ENCODE measurements around the gene KIAA1210. TPM values are rescaled to one million over a fixed set of nuclear protein-coding genes. Genes with fewer than 3 reads are reported as not detected.

Gene KIAA1210
- polyA plus RNA-seq, 1 experiment = not detected

GRCh38 chrX:119087121-119087520 is 40.5 kb downstream of the KIAA1210 start:
- TF ChIP-seq CTCF (IDR thresholded peaks at IDR 0.05; ENCODE audit: low read depth, low read length) = no peak
- no peak overlapping the region for H3K27ac ChIP-seq (ENCODE audit: low read depth, low read length)
- no peak for DNase-seq (ENCODE audit: low read depth, low spot score)
- peaks cover 3% of the 10 kb centered on the region for H3K27me3 ChIP-seq (ENCODE audit: control insufficient read depth, insufficient read depth, low read length)
- ChIA-PET POLR2A (no interaction called here), CTCF (no interaction called here)
- no peak overlapping the region for H3K4me3 ChIP-seq (ENCODE audit: low read depth, low read length)
- no peaks in the 10 kb centered on the region for H3K9me3 ChIP-seq (ENCODE audit: control insufficient read depth, insufficient read depth, low read length)

DNA sequence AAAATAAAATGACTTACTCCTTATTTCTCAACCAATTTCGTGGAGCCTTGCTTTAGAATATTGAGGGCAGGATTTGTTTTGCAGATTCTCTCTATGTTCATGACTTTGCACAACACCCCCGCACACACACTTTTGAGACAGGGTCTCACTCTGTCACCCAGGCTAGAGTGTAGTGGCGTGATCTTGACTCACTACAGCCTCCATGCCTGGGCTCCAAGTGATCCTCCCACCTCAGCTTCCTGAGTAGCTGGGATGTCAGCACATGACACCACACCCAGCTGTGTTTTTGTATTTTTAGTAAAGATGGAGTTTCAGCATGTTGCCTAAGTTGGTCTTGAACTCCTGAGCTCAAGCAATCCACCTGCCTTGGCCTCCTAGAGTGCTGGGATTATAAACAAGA is 42.8 kb downstream of the KIAA1210 start:
- no peaks in the 10 kb centered on the region for H3K9me3 ChIP-seq (ENCODE audit: control insufficient read depth, insufficient read depth, low read length)
- TF ChIP-seq CTCF (IDR thresholded peaks at IDR 0.05; ENCODE audit: low read depth, low read length) = no peak
- H3K27me3 ChIP-seq (ENCODE audit: control insufficient read depth, insufficient read depth, low read length) = peaks cover 7% of the 10 kb centered on the region
- no peak overlapping the region for H3K4me3 ChIP-seq (ENCODE audit: low read depth, low read length)
- ChIA-PET POLR2A (no interaction called here), CTCF (no interaction called here)
- no peak for DNase-seq (ENCODE audit: low read depth, low spot score)
- no peak overlapping the region for H3K27ac ChIP-seq (ENCODE audit: low read depth, low read length)

GRCh38 chrX:119082278-119082677 is 45.3 kb downstream of the KIAA1210 start:
- ChIA-PET CTCF (interaction anchor here (0.6 kb wide), 1 partner anchor 17 kb away, joined by 3 read pairs; no protein-coding TSS in a partner anchor), POLR2A (no interaction called here)
- DNase-seq (ENCODE audit: low read depth, low spot score) = no peak
- Histone ChIP-seq H3K4me3 (ENCODE audit: low read depth, low read length) (no peak overlapping the region), H3K9me3 (ENCODE audit: control insufficient read depth, insufficient read depth, low read length) (no peaks in the 10 kb centered on the region), H3K27ac (ENCODE audit: low read depth, low read length) (no peak overlapping the region), H3K27me3 (ENCODE audit: control insufficient read depth, insufficient read depth, low read length) (peaks cover 4% of the 10 kb centered on the region)
- TF ChIP-seq CTCF (IDR thresholded peaks at IDR 0.05; ENCODE audit: low read depth, low read length) = no peak

DNA sequence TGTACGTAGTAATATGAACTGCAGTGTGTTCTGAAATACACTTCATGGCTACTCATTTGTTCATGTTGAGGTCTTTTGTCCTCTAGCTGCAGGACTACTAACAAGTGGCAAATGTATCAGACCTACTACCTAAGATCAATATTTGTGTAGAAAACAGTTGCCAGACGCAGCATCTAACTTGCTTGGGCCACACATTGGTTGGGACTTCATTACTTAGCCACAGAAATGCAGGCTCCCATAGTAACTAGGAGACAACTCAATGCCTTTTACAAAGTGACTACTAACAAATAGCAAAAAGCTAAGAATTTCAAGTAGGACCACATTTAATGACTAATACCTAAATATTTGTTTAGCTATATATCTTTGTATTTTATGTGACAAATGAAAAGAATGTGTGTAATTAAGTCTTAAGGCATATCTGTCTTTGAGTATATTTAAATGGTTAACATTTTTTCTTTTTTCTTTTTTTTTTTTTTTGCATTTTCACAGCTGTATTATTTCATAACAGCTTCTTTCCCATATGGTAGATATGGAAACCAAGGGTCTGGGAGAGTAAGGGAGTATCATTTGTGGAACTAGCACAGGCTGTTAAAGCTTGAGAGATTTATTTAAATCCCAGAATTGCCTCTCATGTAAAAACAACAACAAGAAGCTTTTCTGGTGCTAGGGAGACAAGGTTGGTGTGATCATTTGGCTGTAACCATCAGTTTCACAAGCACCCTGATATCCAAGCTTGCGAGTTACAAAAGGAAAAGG is 52.2 kb downstream of the KIAA1210 start:
- ChIA-PET CTCF (interaction anchor here (1.0 to 2.3 kb wide), 3 partner anchors 9 to 70 kb away, joined by 4 to 8 read pairs (median 5); no protein-coding TSS in a partner anchor), POLR2A (interaction anchor here (0.6 kb wide), 1 partner anchor 668 kb away, joined by 9 read pairs; no protein-coding TSS in a partner anchor)
- no peak for TF ChIP-seq CTCF (IDR thresholded peaks at IDR 0.05; ENCODE audit: low read depth, low read length)
- Histone ChIP-seq H3K4me3 (ENCODE audit: low read depth, low read length) (no peak overlapping the region), H3K27me3 (ENCODE audit: control insufficient read depth, insufficient read depth, low read length) (no peaks in the 10 kb centered on the region), H3K9me3 (ENCODE audit: control insufficient read depth, insufficient read depth, low read length) (no peaks in the 10 kb centered on the region), H3K27ac (ENCODE audit: low read depth, low read length) (no peak overlapping the region)
- no peak for DNase-seq (ENCODE audit: low read depth, low spot score)

- Histone ChIP-seq H3K4me3 (ENCODE audit: low read depth, low read length) (no peak overlapping the region), H3K27ac (ENCODE audit: low read depth, low read length) (no peak overlapping the region), H3K9me3 (ENCODE audit: control insufficient read depth, insufficient read depth, low read length) (no peaks in the 10 kb centered on the region), H3K27me3 (ENCODE audit: control insufficient read depth, insufficient read depth, low read length) (no peaks in the 10 kb centered on the region)
- POLR2A ChIA-PET = no interaction called here
- no peak for TF ChIP-seq CTCF (IDR thresholded peaks at IDR 0.05; ENCODE audit: low read depth, low read length)
- CTCF ChIA-PET = interaction anchor here (2.3 kb wide), 1 partner anchor 69 kb away, joined by 8 read pairs; no protein-coding TSS in a partner anchor
- no peak for DNase-seq (ENCODE audit: low read depth, low spot score)
Measured at GRCh38 chrX:119073911-119074310, 53.7 kb downstream of the KIAA1210 start.

All from AG04450 (cell line).